Smooth muscle cell (in vitro differentiated cells): ENCODE measurements around the gene FBXO9. TPM values are rescaled to one million over a fixed set of nuclear protein-coding genes. Genes with fewer than 3 reads are reported as not detected.

Experiments
- DNase-seq: peaks from one replicate; lab custom pipeline; 2025; ENCODE audit not compliant: unreplicated experiment; lab: John Stamatoyannopoulos, UW
- H2AFZ ChIP-seq: fragments of 200-600 bp; sonication (generic); 2 replicates; pipeline ENCODE4 v1.6.0; 2016; ENCODE audit warnings: antibody characterized with exemption, low read depth, mild to moderate bottlenecking
- H3F3A ChIP-seq: fragments of 200-600 bp; sonication (generic); 2 replicates; pipeline ENCODE4 v1.6.0; 2017; ENCODE audit warnings: antibody characterized with exemption, low read depth
- H3K27ac ChIP-seq: fragments of 200-600 bp; sonication (generic); 2 replicates; pipeline ENCODE4 v1.5.1; 2016; ENCODE audit warnings: low read depth, mild to moderate bottlenecking
- H3K27me3 ChIP-seq: fragments of 200-600 bp; sonication (generic); 2 replicates; pipeline ENCODE4 v1.6.1; 2016; ENCODE audit warnings: low read depth, mild to moderate bottlenecking
- H3K36me3 ChIP-seq: fragments of 200-600 bp; sonication (generic); 2 replicates; pipeline ENCODE4 v1.5.1; 2016; ENCODE audit warnings: low read depth
- H3K4me1 ChIP-seq: fragments of 200-600 bp; sonication (generic); 2 replicates; pipeline ENCODE4 v1.5.1; 2016; ENCODE audit warnings: low read depth
- H3K4me2 ChIP-seq: fragments of 200-600 bp; sonication (generic); 2 replicates; pipeline ENCODE4 v1.6.0; 2016; ENCODE audit warnings: mild to moderate bottlenecking
- H3K4me3 ChIP-seq: fragments of 200-600 bp; sonication (generic); 2 replicates; pipeline ENCODE4 v1.5.1; 2016; ENCODE audit warnings: mild to moderate bottlenecking
- H3K79me2 ChIP-seq: fragments of 200-600 bp; sonication (generic); 2 replicates; pipeline ENCODE4 v1.6.0; 2016; ENCODE audit warnings: low read depth, mild to moderate bottlenecking
- H3K9ac ChIP-seq: fragments of 200-600 bp; sonication (generic); 2 replicates; pipeline ENCODE4 v1.6.0; 2016; ENCODE audit warnings: low read depth
- H3K9me3 ChIP-seq: fragments of 200-600 bp; sonication (generic); replicated peaks from 2 replicates; pipeline ENCODE4 v1.5.1; 2016; ENCODE audit warnings: low read depth
- H4K20me1 ChIP-seq: fragments of 200-600 bp; sonication (generic); 2 replicates; pipeline ENCODE4 v1.6.0; 2016; ENCODE audit warnings: low read depth
- WGBS: methylation state at CpG from one replicate; pipeline ENCODE4 v1.1.7; 2016; ENCODE audit warnings: low lambda C conversion rate; 5-methylcytosine and 5-hydroxymethylcytosine counted together
- polyA plus RNA-seq: library from polyadenylated mRNA; unstranded; fragments of >200 nt; fragmentation: Nextera tagmentation; extraction: Ambion mirVana; gene quantifications from 2 replicates; pipeline ENCODE4 v1.2.1, GENCODE V29; 2016
- total RNA-seq: library from RNA; depleted of rRNA; stranded (reverse); fragments of >200 nt; gene quantifications from 2 replicates; pipeline ENCODE4 v1.2.3, GENCODE V29; 2014
- TF ChIP-seq, protein P1 (sequence below): fragments of 200-600 bp; sonication (generic); IDR thresholded peaks from 2 replicates; pipeline ENCODE4 v1.5.1; 2017; ENCODE audit warnings: borderline replicate concordance, mild to moderate bottlenecking, antibody characterized with exemption; ENCODE audit not compliant: insufficient read depth, poor library complexity, severe bottlenecking

Gene FBXO9
- total and polyA plus RNA-seq, 2 experiments from 2014 or later = 25.5 to 55.1 TPM

DNA sequence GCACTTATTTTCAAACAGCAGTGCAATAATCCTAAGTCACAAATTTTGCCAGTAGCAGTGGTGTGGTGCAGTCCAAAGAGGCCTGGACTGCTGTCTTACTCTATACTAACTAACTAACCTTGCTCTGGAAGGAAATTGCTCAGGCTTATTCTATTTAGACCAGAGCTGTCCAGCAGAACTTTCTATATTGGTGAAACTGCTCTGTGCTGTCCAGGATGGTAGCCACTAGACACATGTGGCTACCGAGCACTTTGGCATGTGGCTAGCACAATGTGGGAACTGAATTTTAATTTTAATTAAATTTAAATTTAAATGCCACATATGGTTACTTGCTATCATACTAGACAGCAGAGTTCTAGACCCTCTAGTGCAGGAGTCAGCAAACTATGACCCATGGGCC, 27.1 kb upstream of the FBXO9 start:
- H3K27me3 ChIP-seq = no peaks in the 10 kb centered on the region
- DNase-seq = no peak
- no peak overlapping the region for H3K9ac ChIP-seq
- H3K27ac ChIP-seq = no peak overlapping the region
- no peak overlapping the region for H2AFZ ChIP-seq
- no peaks in the 10 kb centered on the region for H3K9me3 ChIP-seq
- WGBS = 96% methylated on average over 1 of the region's 1 CpG
- no peaks in the 10 kb centered on the region for H3K36me3 ChIP-seq
- H3K4me1 ChIP-seq = peaks cover 23% of the 10 kb centered on the region
- no peak overlapping the region for H3K4me3 ChIP-seq
- TF ChIP-seq, protein P1, sequence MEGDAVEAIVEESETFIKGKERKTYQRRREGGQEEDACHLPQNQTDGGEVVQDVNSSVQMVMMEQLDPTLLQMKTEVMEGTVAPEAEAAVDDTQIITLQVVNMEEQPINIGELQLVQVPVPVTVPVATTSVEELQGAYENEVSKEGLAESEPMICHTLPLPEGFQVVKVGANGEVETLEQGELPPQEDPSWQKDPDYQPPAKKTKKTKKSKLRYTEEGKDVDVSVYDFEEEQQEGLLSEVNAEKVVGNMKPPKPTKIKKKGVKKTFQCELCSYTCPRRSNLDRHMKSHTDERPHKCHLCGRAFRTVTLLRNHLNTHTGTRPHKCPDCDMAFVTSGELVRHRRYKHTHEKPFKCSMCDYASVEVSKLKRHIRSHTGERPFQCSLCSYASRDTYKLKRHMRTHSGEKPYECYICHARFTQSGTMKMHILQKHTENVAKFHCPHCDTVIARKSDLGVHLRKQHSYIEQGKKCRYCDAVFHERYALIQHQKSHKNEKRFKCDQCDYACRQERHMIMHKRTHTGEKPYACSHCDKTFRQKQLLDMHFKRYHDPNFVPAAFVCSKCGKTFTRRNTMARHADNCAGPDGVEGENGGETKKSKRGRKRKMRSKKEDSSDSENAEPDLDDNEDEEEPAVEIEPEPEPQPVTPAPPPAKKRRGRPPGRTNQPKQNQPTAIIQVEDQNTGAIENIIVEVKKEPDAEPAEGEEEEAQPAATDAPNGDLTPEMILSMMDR = no peak
- no peaks in the 10 kb centered on the region for H4K20me1 ChIP-seq
- H3F3A ChIP-seq = peaks cover 10% of the 10 kb centered on the region
- no peak overlapping the region for H3K4me2 ChIP-seq
- no peaks in the 10 kb centered on the region for H3K79me2 ChIP-seq

DNA sequence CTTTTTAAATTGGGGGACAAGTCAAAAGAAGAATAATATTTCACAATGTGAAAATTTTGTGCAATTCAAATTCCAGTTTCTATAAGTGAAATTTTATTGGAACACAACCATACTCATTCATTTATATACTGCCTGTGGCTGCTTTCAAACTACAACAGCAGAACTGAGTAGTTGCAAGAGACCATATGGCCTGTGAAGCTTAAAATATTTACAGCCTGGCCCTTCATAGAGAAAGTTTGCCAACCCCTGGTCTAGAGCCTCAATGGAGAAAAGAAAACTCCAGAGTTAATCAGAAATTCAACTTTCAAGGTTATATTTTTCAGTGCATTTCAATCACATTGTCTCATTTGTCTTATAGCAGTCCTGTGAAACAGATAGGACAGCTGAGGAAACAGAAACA, 26.6 kb upstream of the FBXO9 start:
- H3K36me3 ChIP-seq = no peaks in the 10 kb centered on the region
- H3K4me3 ChIP-seq = no peak overlapping the region
- H2AFZ ChIP-seq = no peak overlapping the region
- DNase-seq = no peak
- no peaks in the 10 kb centered on the region for H3K9me3 ChIP-seq
- no peak overlapping the region for H3K9ac ChIP-seq
- H3K27me3 ChIP-seq = no peaks in the 10 kb centered on the region
- no peak overlapping the region for H3K27ac ChIP-seq
- H3K4me2 ChIP-seq = no peak overlapping the region
- no peaks in the 10 kb centered on the region for H3K79me2 ChIP-seq
- TF ChIP-seq, protein P1 = no peak
- peaks cover 10% of the 10 kb centered on the region for H3F3A ChIP-seq
- H3K4me1 ChIP-seq = peaks cover 27% of the 10 kb centered on the region
- H4K20me1 ChIP-seq = no peaks in the 10 kb centered on the region

DNA sequence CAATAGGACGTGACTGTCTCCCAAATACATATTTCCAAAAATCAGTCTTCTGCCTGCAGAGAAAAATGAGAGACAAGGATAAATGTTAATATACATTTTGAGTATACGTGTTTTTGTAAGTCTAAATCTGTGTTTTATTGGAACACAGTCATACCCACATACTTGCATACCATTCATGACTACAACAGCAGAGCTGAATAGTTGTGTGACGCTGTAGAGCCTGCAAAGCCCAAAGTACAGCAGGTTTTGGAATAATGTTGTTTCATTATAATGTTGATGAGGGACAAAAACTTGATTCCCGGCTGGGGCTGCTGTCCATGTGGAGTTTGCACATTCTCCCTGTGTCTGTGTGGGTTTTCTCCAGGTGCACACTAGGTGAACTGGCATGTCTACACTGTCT, 23.8 kb upstream of the FBXO9 start:
- DNase-seq = no peak
- TF ChIP-seq, protein P1 = no peak
- Histone ChIP-seq H3K4me3 (no peak overlapping the region), H3K9ac (peak overlapping the region; percentile 55), H4K20me1 (no peaks in the 10 kb centered on the region), H3K4me1 (peaks cover 42% of the 10 kb centered on the region), H3K36me3 (no peaks in the 10 kb centered on the region), H3K27me3 (no peaks in the 10 kb centered on the region), H3K79me2 (peaks cover 4% of the 10 kb centered on the region), H3K27ac (peak overlapping the region; percentile 96), H2AFZ (no peak overlapping the region), H3F3A (peaks cover 12% of the 10 kb centered on the region), H3K9me3 (no peaks in the 10 kb centered on the region), H3K4me2 (peak overlapping the region; percentile 77)
- WGBS = 57% methylated on average over 4 of the region's 4 CpGs

DNA sequence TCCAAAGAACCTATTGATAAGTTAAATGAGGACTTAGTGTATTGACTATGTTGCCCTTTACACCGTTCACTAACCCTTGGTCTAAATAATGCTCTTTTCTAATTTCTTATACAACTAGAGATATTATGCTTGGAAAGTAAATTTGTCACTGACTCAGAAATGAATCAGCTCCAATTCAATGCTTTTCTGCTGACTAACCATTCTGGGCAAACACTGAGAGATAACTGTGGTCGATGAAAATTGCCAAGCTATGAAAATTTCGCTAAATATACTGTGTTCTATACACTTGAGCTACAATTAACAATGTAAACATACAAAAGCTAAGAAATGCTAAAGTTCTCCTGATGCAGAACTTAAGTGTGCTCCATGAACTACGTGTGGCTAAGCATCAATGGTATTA, 23.1 kb upstream of the FBXO9 start:
- Histone ChIP-seq H3K9me3 (no peaks in the 10 kb centered on the region), H3F3A (peaks cover 12% of the 10 kb centered on the region), H3K36me3 (no peaks in the 10 kb centered on the region), H3K27me3 (no peaks in the 10 kb centered on the region), H3K4me2 (peak overlapping the region; percentile 77), H3K27ac (peak overlapping the region; percentile 96), H4K20me1 (no peaks in the 10 kb centered on the region), H3K79me2 (peaks cover 12% of the 10 kb centered on the region), H3K4me1 (peaks cover 42% of the 10 kb centered on the region), H2AFZ (no peak overlapping the region), H3K4me3 (no peak overlapping the region), H3K9ac (peak overlapping the region; percentile 55)
- DNase-seq = no peak
- WGBS = 8% methylated on average over 4 of the region's 4 CpGs
- TF ChIP-seq, protein P1 = no peak
